HPDE6-E6E7 (cell line): Measurements from ENCODE around the gene KATNAL1.
A peak's percentile ranks its signal among the peaks of the same experiment; 100 is the strongest.

Source experiments
- DNase-seq: peaks from one replicate; pipeline ENCODE4 v3.0.0; 2011; ENCODE audit warnings: missing footprints; ENCODE audit errors: extremely low spot score

KATNAL1 gene

DNA sequence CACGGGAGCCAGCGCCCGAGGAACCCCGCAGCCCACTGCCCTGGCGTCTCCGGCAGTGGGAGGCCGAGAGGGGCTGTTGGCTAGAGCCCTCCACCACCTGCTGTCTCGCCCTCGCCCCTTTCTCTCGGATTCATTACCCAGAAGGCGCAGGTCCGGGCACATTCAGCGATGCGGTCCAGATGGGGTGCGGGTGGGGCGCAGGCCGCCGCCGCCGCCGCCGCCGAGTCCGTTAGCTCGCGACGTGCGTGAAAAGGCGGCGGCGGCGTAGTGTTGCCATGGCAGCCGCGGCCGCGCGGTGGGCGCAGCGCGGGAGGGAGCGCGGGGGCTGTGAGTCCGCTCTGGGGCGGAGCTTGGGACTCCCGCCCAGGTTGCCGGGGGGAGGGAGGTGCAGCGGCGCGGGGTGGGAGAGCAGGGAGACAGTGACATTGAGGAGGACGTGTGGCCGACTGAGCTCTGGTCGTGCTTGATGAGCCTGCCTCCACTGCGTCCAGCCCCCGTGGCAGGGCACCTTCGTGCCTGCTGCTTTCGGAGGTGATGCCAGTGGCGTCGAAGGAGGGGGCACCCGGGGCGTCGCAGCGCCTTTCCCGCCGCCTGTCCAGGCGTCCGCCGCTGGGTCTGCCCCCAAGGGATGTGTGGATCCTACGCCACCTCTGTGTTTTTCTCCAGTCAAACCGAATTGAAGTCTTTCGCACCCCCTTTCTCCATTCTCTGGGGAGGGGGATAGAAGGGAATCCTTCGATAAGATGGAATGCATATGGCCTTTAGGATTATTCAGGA, at the start of gene KATNAL1:
Gene KATNAL1 (minus strand): TSS at position 358 of the 777 bp plus-strand sequence. CDS start 23,774 bp downstream, outside the sequence.
- DNase-seq: peak; percentile 5

DNA sequence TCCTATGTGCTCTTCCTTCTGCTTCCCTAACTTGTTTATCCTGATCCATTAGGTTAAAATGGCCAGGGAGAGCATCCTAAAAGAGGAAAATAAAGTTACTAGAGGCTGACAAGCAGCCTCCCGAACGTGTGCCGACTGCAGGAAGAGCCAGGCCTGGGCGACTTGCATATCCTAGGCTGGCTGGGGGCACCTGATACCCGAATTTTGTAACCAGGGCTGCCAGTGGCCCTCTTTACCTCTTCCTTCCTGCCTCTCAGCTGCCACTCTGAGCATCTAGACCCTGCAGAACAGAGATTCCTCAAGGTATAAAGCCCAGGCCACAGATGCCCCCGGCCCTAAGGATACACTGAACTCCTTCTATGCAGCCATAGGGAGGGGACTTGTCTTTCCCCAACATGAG, 48.5 kb upstream of the KATNAL1 start:
- no peak for DNase-seq

GRCh38 chr13:30355384-30355699, 48.0 kb upstream of the KATNAL1 start:
- no peak for DNase-seq

DNA sequence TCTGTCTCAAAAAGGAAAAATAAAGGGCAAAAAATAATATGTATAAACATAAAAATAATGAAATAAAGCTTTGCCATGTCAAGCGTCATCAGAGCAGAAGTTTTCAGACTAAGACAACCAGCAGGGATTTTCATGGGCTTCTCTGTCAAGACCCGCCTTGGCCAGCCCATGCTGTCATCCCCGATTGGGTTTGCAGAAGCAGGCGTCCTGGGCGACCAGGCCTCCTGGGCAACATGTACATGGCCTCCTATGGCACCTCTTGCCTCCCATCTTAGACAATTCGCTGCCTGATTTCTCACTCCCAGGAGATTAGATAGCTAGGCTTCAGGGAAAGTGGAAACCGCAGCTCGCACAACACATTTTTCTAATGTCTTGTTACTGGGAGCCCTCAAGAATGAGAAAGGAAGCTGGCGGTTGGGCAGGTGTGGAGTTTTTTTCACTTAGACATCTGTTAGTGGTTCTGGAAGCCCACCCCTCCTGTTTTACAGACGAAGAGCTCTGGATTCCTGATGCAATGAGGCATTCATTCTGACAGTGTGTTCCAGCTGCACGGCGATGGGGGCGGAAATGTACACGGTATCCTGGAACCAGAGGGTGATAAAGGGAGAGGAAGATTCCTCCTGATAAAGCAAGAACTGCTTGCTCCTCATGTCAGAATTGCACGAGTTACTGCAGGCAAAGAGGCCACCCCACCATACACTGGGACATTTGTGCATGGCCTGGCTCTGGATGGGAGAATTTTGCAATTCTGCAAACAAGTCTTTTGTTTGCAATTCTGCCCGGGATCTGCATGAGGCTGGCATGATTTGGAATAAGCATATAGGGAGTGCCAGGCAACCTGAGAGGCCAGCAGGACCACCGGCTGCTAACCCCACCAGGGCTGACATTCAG, 47.4 kb upstream of the KATNAL1 start:
- no peak for DNase-seq

GRCh38 chr13:30353471-30354215, 46.3 kb upstream of the KATNAL1 start:
- DNase-seq: no peak

DNA sequence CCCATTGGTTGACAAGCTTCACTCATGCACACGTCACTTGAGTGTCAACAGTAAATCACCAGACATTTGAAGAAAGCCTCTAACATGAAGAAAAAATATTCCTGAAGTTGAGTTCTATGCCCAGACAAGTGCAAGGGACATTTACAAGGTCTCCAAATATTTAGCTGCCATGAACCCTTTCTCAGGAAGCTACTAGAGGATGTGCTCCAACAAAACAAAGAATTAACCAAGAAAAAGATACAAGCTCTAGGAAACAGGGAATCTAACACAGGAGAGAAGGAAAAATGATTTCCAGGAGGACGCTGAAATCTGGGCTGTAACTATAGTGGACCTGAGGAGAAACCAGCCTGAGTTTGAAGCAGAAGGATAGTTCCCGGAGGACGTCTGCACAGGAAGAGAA, 45.7 kb upstream of the KATNAL1 start:
- no peak for DNase-seq

GRCh38 chr13:30352121-30352520, 44.8 kb upstream of the KATNAL1 start:
- no peak for DNase-seq

DNA sequence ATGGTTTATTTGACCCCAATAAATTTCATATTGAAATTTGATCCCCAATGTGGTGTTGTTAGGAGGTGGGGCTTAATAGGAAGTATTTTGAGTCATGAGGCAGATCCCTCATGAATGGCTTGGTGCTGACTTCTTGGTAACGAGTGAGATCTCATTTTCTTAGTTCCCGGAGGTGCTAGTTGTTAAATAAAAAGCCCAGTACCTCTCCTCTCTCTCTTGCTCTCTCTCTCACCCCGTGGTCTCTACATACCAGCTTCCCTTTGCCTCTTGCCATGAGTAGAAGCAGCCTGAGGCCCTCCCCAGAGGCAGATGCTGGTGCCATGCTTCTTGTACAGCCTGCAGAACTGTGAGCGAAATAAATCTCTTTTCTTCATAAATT, 39.4 kb upstream of the KATNAL1 start:
- no peak for DNase-seq

GRCh38 chr13:30346153-30346788, 38.9 kb upstream of the KATNAL1 start:
- no peak for DNase-seq

DNA sequence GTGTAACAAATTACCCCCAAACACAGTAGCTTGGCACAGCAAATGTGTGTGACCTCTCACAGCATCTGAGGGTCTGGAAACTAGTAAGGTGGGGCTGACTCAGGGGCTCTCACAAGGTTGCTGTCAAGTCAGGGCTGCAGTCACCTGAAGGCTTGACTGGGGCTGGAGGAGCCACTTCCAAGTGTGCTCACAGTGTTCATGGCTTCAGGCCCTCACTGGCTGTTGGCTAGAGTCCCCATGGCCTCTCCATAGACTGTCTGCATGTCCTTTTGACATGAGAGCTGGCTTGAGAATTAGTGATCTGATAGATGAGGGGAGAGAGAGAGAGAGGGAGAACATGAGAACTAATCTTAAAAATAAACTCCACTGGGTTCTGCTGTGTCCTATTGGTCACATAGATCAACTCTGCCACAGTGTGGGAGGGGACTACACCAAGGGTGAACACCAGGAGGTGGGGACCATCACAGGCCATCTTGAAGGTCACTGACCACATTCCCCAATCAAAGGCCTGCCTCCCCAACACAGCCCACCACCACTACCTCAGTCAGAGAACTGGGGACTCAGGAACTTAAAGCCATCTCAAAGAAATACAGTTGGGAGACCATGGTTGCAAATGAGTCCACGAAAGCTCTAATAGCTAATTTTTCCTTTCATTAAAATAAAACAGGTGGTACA, 38.2 kb upstream of the KATNAL1 start:
- DNase-seq: no peak

DNA sequence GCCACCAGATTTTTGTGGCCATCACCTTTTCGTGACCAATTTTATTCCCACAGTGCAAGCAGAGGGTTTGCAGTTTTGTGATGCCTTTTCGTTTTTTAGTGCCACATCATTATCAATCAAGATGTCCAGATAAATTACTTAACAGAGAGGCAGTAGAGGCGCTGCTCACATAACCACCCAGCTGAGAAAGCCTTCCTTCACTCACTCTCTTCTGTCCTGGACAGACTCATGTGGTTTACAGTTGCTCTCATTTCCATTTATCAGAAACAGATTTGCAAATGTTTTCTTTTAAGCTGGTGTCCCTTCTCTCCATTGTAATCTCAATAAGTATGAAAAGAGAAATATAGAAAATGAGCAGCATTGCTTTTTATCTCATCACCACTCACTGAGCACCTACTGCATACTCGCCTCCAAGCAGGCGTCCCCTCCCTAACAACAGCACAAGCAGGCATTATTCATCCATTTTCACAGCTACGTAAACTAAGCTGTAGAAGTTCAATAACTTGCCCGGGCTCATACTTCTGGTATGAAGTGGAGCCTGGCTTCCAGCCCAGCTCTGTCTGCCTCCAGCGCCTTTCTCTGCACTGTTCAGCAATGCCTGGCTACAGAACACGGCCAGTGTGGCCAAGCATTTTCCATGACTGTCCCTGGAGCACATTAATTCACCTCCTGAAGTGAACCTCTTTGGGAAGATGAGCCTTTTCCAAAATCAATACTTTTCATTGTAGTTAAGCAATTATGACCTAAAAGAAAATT, 34.6 kb upstream of the KATNAL1 start:
- peak; percentile 50 for DNase-seq

DNA sequence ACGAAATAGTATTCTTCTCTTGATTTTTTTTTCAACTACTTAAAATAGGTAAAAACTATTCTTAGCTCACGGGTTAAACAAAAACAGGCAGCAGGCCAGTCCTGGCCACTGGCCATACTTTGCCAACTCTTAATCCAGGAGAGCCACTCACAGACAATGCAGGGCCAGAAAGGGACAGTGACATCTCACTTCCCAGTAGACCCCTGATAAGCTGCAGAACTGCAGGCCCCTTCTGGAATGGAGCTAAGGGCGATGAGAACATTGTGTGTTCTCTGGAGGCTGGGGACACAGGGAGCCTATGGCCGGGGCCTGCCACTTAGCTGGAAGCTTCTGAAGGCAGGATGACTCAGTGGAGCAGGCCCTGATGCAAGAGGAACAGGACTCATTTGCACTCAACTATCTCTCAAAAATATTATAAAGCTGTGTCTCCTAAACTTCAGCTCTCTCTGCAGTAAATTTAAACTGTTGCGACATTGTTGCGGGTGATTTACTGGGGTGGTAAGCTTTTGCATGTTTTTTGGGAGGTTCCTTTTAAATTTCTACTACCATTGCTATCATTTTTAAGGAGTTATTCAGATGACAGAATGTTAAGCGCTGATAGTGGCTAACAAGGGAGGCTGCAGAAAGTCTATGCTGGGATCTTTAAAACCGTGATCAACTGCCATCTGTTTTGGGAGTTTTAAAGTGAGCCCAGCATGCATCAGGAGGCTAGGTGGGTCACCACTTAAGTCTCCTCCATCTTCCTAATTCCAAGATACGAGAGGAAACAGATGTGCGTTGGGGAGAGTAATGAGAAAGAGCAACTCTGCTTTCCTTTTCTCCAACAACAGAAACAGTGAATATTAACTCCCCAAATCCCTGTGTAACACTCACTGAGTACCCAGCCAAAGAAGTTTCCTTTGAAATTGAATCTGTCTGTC, 33.2 kb upstream of the KATNAL1 start:
- peak; percentile 4 for DNase-seq

DNA sequence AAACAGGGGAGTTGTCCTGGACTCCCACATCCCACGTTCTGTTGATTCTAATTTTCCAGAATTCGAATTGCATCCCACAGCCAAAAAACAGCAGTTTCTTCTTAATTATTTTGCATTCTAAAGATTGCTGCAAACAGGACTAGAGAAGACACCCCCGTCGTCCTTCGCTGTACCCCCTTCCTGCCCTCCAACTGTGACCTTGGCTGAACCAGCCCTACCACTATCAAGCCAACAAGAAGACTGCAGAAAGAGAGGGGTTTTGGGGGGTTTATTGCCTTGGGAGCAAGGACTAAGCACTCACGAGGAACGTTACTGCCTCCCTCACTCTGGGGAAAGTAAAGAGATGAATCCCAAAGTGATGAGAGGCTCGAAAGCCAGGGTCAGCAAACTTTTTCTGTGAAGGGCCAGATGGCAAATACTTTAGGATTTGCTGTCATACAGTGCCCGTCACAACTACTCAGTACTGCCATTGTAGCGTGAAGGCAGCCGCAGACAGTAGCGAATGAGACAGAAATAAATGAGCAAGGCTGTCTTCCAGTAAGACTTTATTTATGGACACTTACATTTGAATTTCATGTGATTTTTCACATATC, 32.5 kb upstream of the KATNAL1 start:
- DNase-seq: no peak

GRCh38 chr13:30338952-30339351, 31.6 kb upstream of the KATNAL1 start:
- DNase-seq: no peak

GRCh38 chr13:30338331-30338851, 31.0 kb upstream of the KATNAL1 start:
- no peak for DNase-seq

DNA sequence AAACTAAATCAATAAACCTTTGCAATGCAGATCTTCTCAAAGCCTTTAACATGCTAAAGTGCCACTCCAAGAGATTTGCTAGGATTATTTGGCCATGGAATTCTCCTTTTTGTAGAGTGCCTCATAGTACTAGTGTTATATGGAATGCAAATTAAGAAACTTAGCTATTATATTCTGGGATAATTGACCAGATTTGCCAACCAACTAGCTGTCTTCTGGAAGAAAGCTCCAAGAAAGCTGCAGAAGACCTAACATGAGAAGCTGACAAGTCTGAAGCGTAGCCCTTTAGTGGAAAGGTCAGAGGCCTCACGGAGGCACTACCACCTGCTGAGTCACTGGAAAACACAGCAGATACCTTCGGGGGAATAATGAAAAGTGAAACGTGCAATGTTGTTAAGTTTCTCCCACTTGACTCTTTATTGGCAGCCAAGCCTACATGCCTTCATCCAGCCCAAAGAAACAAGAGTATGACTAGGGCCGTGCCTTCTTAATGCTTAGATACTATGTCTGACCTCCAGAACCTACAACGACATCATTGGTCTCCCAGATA, 29.8 kb upstream of the KATNAL1 start:
- no peak for DNase-seq

GRCh38 chr13:30334663-30335386, 27.5 kb upstream of the KATNAL1 start:
- no peak for DNase-seq

GRCh38 chr13:30333616-30334015, 26.3 kb upstream of the KATNAL1 start:
- DNase-seq: no peak
